GM18507 (cell line): ENCODE measurements around the gene EPHB2.
"Not testable (repeated sequence)": the region's sequence is repeated elsewhere in the genome, so short reads cannot be mapped to it uniquely, and the experiment has no call there.

ENCODE experiments used
- DNase-seq: peaks from one replicate; pipeline ENCODE4 v3.0.0; 2011; ENCODE audit warnings: low read depth; ENCODE audit not compliant: insufficient read length; ENCODE audit errors: extremely low spot score
- FAIRE-seq: peaks from 2 replicates; lab custom pipeline; 2011; peaks lifted over from hg19 to GRCh38; lab: Jason Lieb, UNC

The EPHB2 gene

GRCh38 chr1:22827666-22828483, 117.2 kb downstream of the EPHB2 start:
- FAIRE-seq (no peak), DNase-seq (no peak)

GRCh38 chr1:22828484-22829308, 118.1 kb downstream of the EPHB2 start:
- FAIRE-seq (no peak), DNase-seq (no peak)

- no peak for DNase-seq
- FAIRE-seq, result no peak
Observed at GRCh38 chr1:22829309-22829989, 118.8 kb downstream of the EPHB2 start.

GRCh38 chr1:22830041-22830566, 119.5 kb downstream of the EPHB2 start:
- DNase-seq (no peak), FAIRE-seq (no peak)

- DNase-seq (no peak), FAIRE-seq (no peak)
Observed at GRCh38 chr1:22830757-22831340, 120.2 kb downstream of the EPHB2 start.

- no peak for FAIRE-seq
- DNase-seq, result no peak
Observed at GRCh38 chr1:22831729-22832413, 121.2 kb downstream of the EPHB2 start.

GRCh38 chr1:22832414-22832786, 121.8 kb downstream of the EPHB2 start:
- no peak for FAIRE-seq
- no peak for DNase-seq

GRCh38 chr1:22833699-22834098, 123.1 kb downstream of the EPHB2 start:
- FAIRE-seq, result no peak
- DNase-seq, result no peak

- not testable (repeated sequence) for FAIRE-seq, DNase-seq
Observed at GRCh38 chr1:22834420-22834819, 123.8 kb downstream of the EPHB2 start.

- FAIRE-seq (no peak), DNase-seq (no peak)
Observed at GRCh38 chr1:22835636-22836319, 125.1 kb downstream of the EPHB2 start.

- no peak for FAIRE-seq
- no peak for DNase-seq
Observed at GRCh38 chr1:22836850-22837249, 126.2 kb downstream of the EPHB2 start.

GRCh38 chr1:22837332-22837731, 126.7 kb downstream of the EPHB2 start:
- FAIRE-seq, result no peak
- DNase-seq, result no peak

GRCh38 chr1:22838965-22839364, 128.3 kb downstream of the EPHB2 start:
- DNase-seq, result no peak
- no peak for FAIRE-seq

- DNase-seq, result no peak
- no peak for FAIRE-seq
Observed at GRCh38 chr1:22839806-22840205, 129.2 kb downstream of the EPHB2 start.

GRCh38 chr1:22841142-22841541, 130.5 kb downstream of the EPHB2 start:
- FAIRE-seq (no peak), DNase-seq (no peak)

GRCh38 chr1:22841860-22842281, 131.2 kb downstream of the EPHB2 start:
- DNase-seq (no peak), FAIRE-seq (no peak)

- not testable (repeated sequence) for DNase-seq, FAIRE-seq
Observed at GRCh38 chr1:22843441-22844183, 133.0 kb downstream of the EPHB2 start.

- DNase-seq, result no peak
- no peak for FAIRE-seq
Observed at GRCh38 chr1:22844621-22845020, 134.0 kb downstream of the EPHB2 start.
